ENCODE data around the gene ARHGAP6. TPM values are rescaled to one million over a fixed set of nuclear protein-coding genes. Genes with fewer than 3 reads are reported as not detected.

ARHGAP6 gene
- total and polyA plus RNA-seq, 4 donors = 5.1 to 19.5 (median 12.9) TPM

DNA sequence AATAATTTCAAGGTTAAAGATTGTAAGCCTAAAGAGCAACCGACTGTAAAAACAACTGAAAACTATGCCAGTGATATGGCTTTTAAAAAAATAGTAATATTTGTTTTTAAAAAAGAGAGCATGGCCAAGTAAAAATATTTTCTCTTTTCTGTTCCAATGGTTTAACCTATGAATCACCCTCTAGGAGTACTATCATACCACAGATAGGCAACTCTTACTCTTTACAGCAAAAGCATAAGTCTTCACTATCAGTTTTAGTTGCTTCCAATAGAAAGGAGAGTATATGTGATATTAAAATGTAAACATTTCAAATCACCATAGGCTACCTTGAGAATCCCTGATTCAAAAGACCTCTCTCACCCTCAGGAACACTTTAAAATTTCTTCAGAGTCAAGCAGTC is 269.9 kb downstream of the ARHGAP6 start:
- no peak for ATAC-seq (ENCODE audit: low FRiP score)

DNA sequence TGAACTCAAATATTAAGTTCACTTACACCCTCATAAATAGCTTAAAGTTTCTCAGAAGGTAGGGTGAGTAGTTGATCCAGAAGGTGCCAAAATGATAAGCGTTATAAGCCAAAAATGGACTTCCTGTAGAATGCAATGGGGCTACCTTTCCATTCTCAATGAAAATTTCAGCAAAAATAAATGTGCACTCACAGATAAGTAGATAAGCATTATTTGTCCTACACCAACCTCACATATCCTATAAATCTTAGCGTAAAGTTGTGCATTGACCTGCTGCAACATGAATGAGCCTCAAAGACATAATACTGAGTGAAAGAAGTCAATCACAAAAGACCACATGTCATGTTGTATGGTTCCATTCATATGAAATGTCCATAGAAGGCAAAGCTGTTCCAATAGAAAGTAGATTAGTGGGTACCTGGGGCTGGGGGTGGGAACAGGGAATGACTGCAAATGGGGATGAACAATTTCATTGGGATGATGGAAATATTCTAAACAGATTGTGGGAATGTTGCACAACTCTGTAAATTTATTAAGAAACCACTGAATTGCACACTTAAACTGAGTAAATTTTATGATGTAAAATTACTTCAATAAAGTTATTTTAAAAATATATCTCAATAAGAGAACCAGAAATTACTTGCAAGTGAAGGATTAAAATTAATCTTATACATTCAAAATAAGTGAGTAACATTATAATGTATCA is 271.6 kb downstream of the ARHGAP6 start:
- WGBS, 2 donors = 88 to 92% methylated on average over 2 of the region's 2 CpGs

More for the DNA sequence above, 269.9 kb downstream of the ARHGAP6 start:
- Histone ChIP-seq H3K9me3 (ENCODE audit: control insufficient read depth, low read length) (no peaks in the 10 kb centered on the region), H3K4me3 (ENCODE audit: low read length in 2 of 2) (no peak overlapping the region), H3K27me3 (ENCODE audit: control insufficient read depth in 1 of 2, insufficient read depth in 2 of 2, low read length in 1 of 2) (no peaks in the 10 kb centered on the region), H3K4me1 (ENCODE audit: control insufficient read depth in 1 of 2, insufficient read depth in 2 of 2, low read length in 2 of 2) (peaks cover 0 to 5% of the 10 kb centered on the region in 2 donors), H3K36me3 (ENCODE audit: control insufficient read depth in 1 of 2, insufficient read depth in 2 of 2, low read length in 1 of 2) (no peaks in the 10 kb centered on the region), H3K27ac (ENCODE audit: low read depth in 1 of 2, low read length in 2 of 2) (peak overlapping the region in 1 of 2 donors; percentile 78)
- 3 to 5% methylated on average over 1 of the region's 1 CpG for WGBS, 2 donors
- intact Hi-C loops (cut with DNase I) = no loop called here
- no peak for DNase-seq

DNA sequence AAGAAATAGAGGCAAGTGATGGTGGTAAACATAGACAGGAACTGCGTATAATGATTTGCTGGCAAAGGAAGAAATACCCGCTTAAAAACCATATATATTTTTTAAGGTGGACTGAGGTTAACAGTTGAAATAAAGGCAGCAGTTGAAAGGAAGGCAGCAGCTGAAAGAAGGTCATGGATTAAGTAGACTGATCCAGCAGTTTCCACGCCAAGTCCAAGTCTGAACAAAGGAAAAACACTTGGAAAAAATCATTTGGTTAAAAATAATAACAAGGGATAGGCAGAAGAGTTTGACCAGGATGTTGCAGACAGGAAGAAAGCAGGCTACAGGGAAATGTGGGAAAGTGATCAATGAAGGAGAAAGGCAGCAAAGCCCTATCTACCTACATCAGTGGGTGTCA is 278.9 kb downstream of the ARHGAP6 start:
- Histone ChIP-seq H3K27ac (ENCODE audit: low read depth in 1 of 2, low read length in 2 of 2) (no peak overlapping the region), H3K9me3 (ENCODE audit: control insufficient read depth, low read length) (no peaks in the 10 kb centered on the region), H3K27me3 (ENCODE audit: control insufficient read depth in 1 of 2, insufficient read depth in 2 of 2, low read length in 1 of 2) (no peaks in the 10 kb centered on the region), H3K36me3 (ENCODE audit: control insufficient read depth in 1 of 2, insufficient read depth in 2 of 2, low read length in 1 of 2) (no peaks in the 10 kb centered on the region), H3K4me1 (ENCODE audit: control insufficient read depth in 1 of 2, insufficient read depth in 2 of 2, low read length in 2 of 2) (peaks cover 0 to 7% of the 10 kb centered on the region in 2 donors), H3K4me3 (ENCODE audit: low read length in 2 of 2) (no peak overlapping the region)
- no peak for DNase-seq
- ATAC-seq (ENCODE audit: low FRiP score) = no peak
- intact Hi-C loops (cut with DNase I) = loop anchor here in 1 of 2 donors (10.0 kb wide), 1 partner anchor 242 kb away; no protein-coding TSS in a partner anchor
- WGBS, 2 donors = 25 to 43% methylated on average over 3 of the region's 3 CpGs

More for the DNA sequence above, 271.6 kb downstream of the ARHGAP6 start:
- H3K27me3 ChIP-seq (ENCODE audit: control insufficient read depth in 1 of 2, insufficient read depth in 2 of 2, low read length in 1 of 2) = no peaks in the 10 kb centered on the region
- no peak overlapping the region for H3K27ac ChIP-seq (ENCODE audit: low read depth in 1 of 2, low read length in 2 of 2)
- intact Hi-C loops (cut with DNase I) = no loop called here
- H3K4me3 ChIP-seq (ENCODE audit: low read length in 2 of 2) = no peak overlapping the region
- ATAC-seq (ENCODE audit: low FRiP score) = no peak
- no peaks in the 10 kb centered on the region for H3K36me3 ChIP-seq (ENCODE audit: control insufficient read depth in 1 of 2, insufficient read depth in 2 of 2, low read length in 1 of 2)
- peaks cover 0 to 5% of the 10 kb centered on the region in 2 donors for H3K4me1 ChIP-seq (ENCODE audit: control insufficient read depth in 1 of 2, insufficient read depth in 2 of 2, low read length in 2 of 2)
- no peaks in the 10 kb centered on the region for H3K9me3 ChIP-seq (ENCODE audit: control insufficient read depth, low read length)
- DNase-seq = no peak

DNA sequence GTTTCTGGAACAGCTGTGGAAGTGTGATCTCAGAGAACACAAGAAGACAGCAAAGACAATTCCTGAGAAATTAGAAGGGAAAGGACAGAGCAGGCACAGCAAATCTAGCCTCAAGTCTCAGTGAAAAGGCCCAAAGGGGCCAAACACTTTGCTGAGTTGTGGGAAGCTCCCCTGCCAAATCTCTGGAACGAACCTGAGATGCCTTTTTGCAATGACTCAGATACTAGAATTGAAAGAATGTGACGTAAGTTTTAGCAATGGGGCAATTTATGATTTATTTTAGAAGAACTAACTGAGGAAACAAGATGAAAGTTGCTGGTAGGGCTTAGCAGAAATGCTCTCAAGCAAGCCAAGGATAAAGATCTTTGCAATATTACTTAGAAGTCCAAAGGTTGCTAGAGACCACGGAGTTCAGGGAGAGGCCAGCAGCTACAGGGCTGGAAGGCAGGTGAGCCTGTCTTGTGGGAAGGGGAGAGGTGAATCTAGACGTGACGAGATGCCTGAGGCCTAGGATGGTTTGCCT is 279.7 kb downstream of the ARHGAP6 start:
- Histone ChIP-seq H3K9me3 (ENCODE audit: control insufficient read depth, low read length) (no peaks in the 10 kb centered on the region), H3K4me1 (ENCODE audit: control insufficient read depth in 1 of 2, insufficient read depth in 2 of 2, low read length in 2 of 2) (peaks cover 0 to 7% of the 10 kb centered on the region in 2 donors), H3K27me3 (ENCODE audit: control insufficient read depth in 1 of 2, insufficient read depth in 2 of 2, low read length in 1 of 2) (no peaks in the 10 kb centered on the region), H3K27ac (ENCODE audit: low read depth in 1 of 2, low read length in 2 of 2) (peak overlapping the region in 1 of 2 donors; percentile 76), H3K36me3 (ENCODE audit: control insufficient read depth in 1 of 2, insufficient read depth in 2 of 2, low read length in 1 of 2) (no peaks in the 10 kb centered on the region), H3K4me3 (ENCODE audit: low read length in 2 of 2) (no peak overlapping the region)
- DNase-seq (no peak), ATAC-seq (ENCODE audit: low FRiP score) (peak; percentile 60)
- intact Hi-C loops (cut with DNase I) = loop anchor here in 1 of 2 donors (10.0 kb wide), 1 partner anchor 241 kb away; no protein-coding TSS in a partner anchor
- 15% methylated on average over 5 of the region's 5 CpGs for WGBS, 2 donors

DNA sequence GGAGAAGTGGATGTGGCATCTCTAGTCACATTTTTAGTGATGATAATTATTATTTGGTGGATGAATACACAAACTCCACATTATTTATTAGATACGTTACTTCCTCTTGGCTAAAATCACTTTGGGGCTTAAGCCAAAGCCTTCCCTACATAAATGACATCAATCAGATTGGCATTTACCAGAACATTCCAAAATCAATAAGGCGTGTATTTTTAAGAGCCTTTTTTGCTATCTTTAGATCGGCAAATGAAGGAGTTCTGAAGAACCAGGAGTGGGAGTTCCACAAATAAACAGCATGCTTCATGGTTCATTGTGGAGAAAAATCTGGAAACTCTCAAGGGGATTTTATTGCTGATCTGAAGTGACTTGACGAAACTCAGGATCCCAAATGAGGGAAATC is 282.8 kb downstream of the ARHGAP6 start:
- H3K27me3 ChIP-seq (ENCODE audit: control insufficient read depth in 1 of 2, insufficient read depth in 2 of 2, low read length in 1 of 2) = no peaks in the 10 kb centered on the region
- H3K4me3 ChIP-seq (ENCODE audit: low read length in 2 of 2) = no peak overlapping the region
- no peak overlapping the region for H3K27ac ChIP-seq (ENCODE audit: low read depth in 1 of 2, low read length in 2 of 2)
- DNase-seq (no peak), ATAC-seq (ENCODE audit: low FRiP score) (no peak)
- 6 to 24% methylated on average over 4 of the region's 4 CpGs for WGBS, 2 donors
- no peaks in the 10 kb centered on the region for H3K36me3 ChIP-seq (ENCODE audit: control insufficient read depth in 1 of 2, insufficient read depth in 2 of 2, low read length in 1 of 2)
- intact Hi-C loops (cut with DNase I) = loop anchor here in 1 of 2 donors (10.0 kb wide), 1 partner anchor 238 kb away; no protein-coding TSS in a partner anchor
- no peaks in the 10 kb centered on the region for H3K9me3 ChIP-seq (ENCODE audit: control insufficient read depth, low read length)
- peaks cover 2 to 7% of the 10 kb centered on the region in 2 donors for H3K4me1 ChIP-seq (ENCODE audit: control insufficient read depth in 1 of 2, insufficient read depth in 2 of 2, low read length in 2 of 2)

DNA sequence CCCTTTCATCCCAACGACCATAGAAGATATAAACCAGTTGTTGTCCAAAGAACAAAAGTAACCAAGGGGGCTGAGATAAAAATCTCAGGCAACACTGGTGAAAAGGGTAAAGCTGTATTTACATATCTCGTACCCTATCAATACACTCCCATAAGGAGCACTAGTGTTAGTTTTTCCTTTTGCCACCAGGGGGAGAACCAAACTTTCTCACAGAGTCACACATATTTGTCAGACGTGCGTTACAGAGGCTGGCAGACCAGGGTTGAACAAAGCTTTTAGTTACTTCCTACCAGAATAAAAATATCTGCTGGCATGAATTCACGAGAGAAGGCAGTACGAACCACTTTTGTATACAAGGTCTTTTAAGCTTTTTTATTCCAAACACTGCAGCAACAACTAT is 284.3 kb downstream of the ARHGAP6 start:
- DNase-seq (peak in 1 of 2 donors; percentile 50), ATAC-seq (ENCODE audit: low FRiP score) (peak; percentile 86)
- WGBS, 2 donors = 1 to 2% methylated on average over 6 of the region's 6 CpGs
- intact Hi-C loops (cut with DNase I) = loop anchor here (2.0 to 10.0 kb wide), 2 partner anchors 149 to 237 kb away; no protein-coding TSS in a partner anchor
- no peaks in the 10 kb centered on the region for H3K27me3 ChIP-seq (ENCODE audit: control insufficient read depth in 1 of 2, insufficient read depth in 2 of 2, low read length in 1 of 2)
- H3K36me3 ChIP-seq (ENCODE audit: control insufficient read depth in 1 of 2, insufficient read depth in 2 of 2, low read length in 1 of 2) = no peaks in the 10 kb centered on the region
- H3K4me1 ChIP-seq (ENCODE audit: control insufficient read depth in 1 of 2, insufficient read depth in 2 of 2, low read length in 2 of 2) = peaks cover 2 to 7% of the 10 kb centered on the region in 2 donors
- H3K27ac ChIP-seq (ENCODE audit: low read depth in 1 of 2, low read length in 2 of 2) = peak overlapping the region in 1 of 2 donors; percentile 57
- H3K4me3 ChIP-seq (ENCODE audit: low read length in 2 of 2) = no peak overlapping the region
- H3K9me3 ChIP-seq (ENCODE audit: control insufficient read depth, low read length) = no peaks in the 10 kb centered on the region

DNA sequence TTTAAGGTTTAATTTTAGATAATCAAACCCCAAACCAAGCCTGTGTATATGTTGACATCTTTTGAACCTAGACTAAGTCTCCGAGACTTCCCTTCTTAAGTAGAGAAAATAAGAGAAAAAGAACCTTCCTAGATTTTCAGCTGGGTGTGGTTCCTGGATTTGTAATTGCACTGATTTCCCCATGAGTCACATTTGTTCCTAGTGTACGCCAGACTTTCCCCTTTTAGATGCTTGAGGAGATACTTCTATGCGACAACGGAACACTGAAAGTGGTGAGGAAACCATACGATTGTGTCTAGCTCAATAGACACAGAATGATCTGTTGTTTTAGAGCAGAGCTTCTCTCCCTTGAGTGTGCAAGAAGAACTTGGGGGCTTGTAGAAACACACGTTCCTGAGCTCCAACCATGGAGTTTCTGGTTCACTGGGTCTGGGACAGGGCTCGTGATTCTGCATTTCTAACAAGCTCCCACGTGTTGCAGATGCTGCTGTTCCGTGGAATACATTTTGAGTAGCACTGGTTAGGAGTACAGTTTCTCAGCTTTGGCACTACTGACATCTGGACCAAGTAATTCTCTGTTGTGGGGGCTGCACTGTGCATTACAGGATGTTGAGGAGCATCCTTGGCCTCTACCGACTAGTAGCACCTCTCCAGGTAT is 285.4 kb downstream of the ARHGAP6 start:
- Histone ChIP-seq H3K27ac (ENCODE audit: low read depth in 1 of 2, low read length in 2 of 2) (peak overlapping the region in 1 of 2 donors; percentile 67), H3K4me1 (ENCODE audit: control insufficient read depth in 1 of 2, insufficient read depth in 2 of 2, low read length in 2 of 2) (peaks cover 2 to 7% of the 10 kb centered on the region in 2 donors), H3K36me3 (ENCODE audit: control insufficient read depth in 1 of 2, insufficient read depth in 2 of 2, low read length in 1 of 2) (no peaks in the 10 kb centered on the region), H3K27me3 (ENCODE audit: control insufficient read depth in 1 of 2, insufficient read depth in 2 of 2, low read length in 1 of 2) (no peaks in the 10 kb centered on the region), H3K9me3 (ENCODE audit: control insufficient read depth, low read length) (no peaks in the 10 kb centered on the region), H3K4me3 (ENCODE audit: low read length in 2 of 2) (no peak overlapping the region)
- intact Hi-C loops (cut with DNase I) = loop anchor here (2.0 to 10.0 kb wide), 2 partner anchors 150 to 236 kb away; no protein-coding TSS in a partner anchor
- 38 to 49% methylated on average over 10 of the region's 10 CpGs for WGBS, 2 donors
- ATAC-seq (ENCODE audit: low FRiP score) (peak; percentile 51), DNase-seq (no peak)

DNA sequence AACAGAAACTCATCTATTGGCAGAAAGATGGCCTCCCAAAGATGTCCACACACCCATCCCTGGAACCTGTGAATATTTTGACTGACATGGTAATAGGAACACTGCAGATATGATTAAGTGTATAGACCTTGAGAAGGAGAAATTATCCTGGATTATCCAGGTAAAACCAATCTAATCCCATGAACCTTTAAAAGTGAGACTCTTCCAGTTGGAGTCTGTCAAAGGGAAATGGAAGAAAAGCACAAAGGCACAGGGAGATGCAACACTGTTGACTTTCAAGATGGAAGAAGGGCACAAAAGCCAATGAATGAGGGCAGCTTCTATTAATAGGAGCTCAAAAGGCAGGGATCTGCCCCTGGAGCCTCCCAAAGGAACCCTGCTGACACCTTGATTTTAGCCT is 289.6 kb downstream of the ARHGAP6 start:
- Histone ChIP-seq H3K27me3 (ENCODE audit: control insufficient read depth in 1 of 2, insufficient read depth in 2 of 2, low read length in 1 of 2) (no peaks in the 10 kb centered on the region), H3K9me3 (ENCODE audit: control insufficient read depth, low read length) (no peaks in the 10 kb centered on the region), H3K4me1 (ENCODE audit: control insufficient read depth in 1 of 2, insufficient read depth in 2 of 2, low read length in 2 of 2) (peaks cover 0 to 2% of the 10 kb centered on the region in 2 donors), H3K36me3 (ENCODE audit: control insufficient read depth in 1 of 2, insufficient read depth in 2 of 2, low read length in 1 of 2) (no peaks in the 10 kb centered on the region), H3K27ac (ENCODE audit: low read depth in 1 of 2, low read length in 2 of 2) (no peak overlapping the region), H3K4me3 (ENCODE audit: low read length in 2 of 2) (no peak overlapping the region)
- no peak for DNase-seq
- intact Hi-C loops (cut with DNase I) = no loop called here
- ATAC-seq (ENCODE audit: low FRiP score) = no peak
